Activated T-cell treated with anti-CD3 and anti-CD28 coated beads, Interleukin-2, amount 50 U/mL, for 72 hours (primary cell): ENCODE results near the gene MGAT4A. TPM values are rescaled to one million over a fixed set of nuclear protein-coding genes. Genes with fewer than 3 reads are reported as not detected.

Experiments
- ATAC-seq, 2 donors: fragments of 150-1000 bp; cut with Tn5 transposase; replicated peaks in 1 of 2; 2 replicates each; pipeline ENCODE4 v1.10.0; 2021; ENCODE audit warnings: moderate library complexity in 2 of 2, mild to moderate bottlenecking in 1 of 2
- DNase-seq, 2 donors: peaks; one replicate each; pipeline ENCODE4 v3.0.0; 2021 to 2022; ENCODE audit warnings: mixed read lengths in 1 of 2
- H3K27ac Mint-ChIP-seq: one replicate; pipeline ENCODE4 v1.8.0; 2022; ENCODE audit warnings: mild to moderate bottlenecking, moderate library complexity, mixed read lengths
- H3K27me3 Mint-ChIP-seq: one replicate; pipeline ENCODE4 v1.8.0; 2022; ENCODE audit warnings: low read depth, mixed read lengths
- H3K36me3 Mint-ChIP-seq, 2 donors: one replicate each; pipeline ENCODE4 v1.8.0; 2022; ENCODE audit warnings: mixed read lengths in 2 of 2, mild to moderate bottlenecking in 1 of 2; ENCODE audit not compliant: insufficient read depth in 2 of 2
- H3K4me1 Mint-ChIP-seq: one replicate; pipeline ENCODE4 v1.8.0; 2022; ENCODE audit warnings: low read depth, mixed read lengths
- H3K4me3 Mint-ChIP-seq, 2 donors: one replicate each; pipeline ENCODE4 v1.8.0; 2022; ENCODE audit warnings: mild to moderate bottlenecking in 2 of 2, mixed read lengths in 2 of 2, moderate library complexity in 2 of 2
- H3K9me3 Mint-ChIP-seq, 2 donors: one replicate each; pipeline ENCODE4 v1.8.0; 2022; ENCODE audit warnings: mixed read lengths in 2 of 2
- total RNA-seq, 2 donors: library from RNA; stranded (reverse); gene quantifications; one replicate each; pipeline ENCODE4 v1.2.3, GENCODE V29; 2022

MGAT4A gene
- total RNA-seq, 2 donors from 2014 or later: 108 to 109 TPM

- no peaks in the 10 kb centered on the region for H3K27me3 Mint-ChIP-seq
These were observed 14.1 kb downstream of the MGAT4A start for GRCh38 chr2:98716786-98717185.

GRCh38 chr2:98715812-98716451 lies 15.0 kb downstream of the MGAT4A start:
- peaks cover 10 to 15% of the 10 kb centered on the region in 2 donors for H3K36me3 Mint-ChIP-seq
- peak overlapping the region; percentile 28 to 57 for H3K4me3 Mint-ChIP-seq
- ATAC-seq (peak; percentile 33 to 35), DNase-seq (no peak)
- peak overlapping the region; percentile 87 for H3K27ac Mint-ChIP-seq
- H3K9me3 Mint-ChIP-seq: peaks cover 0 to 4% of the 10 kb centered on the region in 2 donors
- peaks cover 82% of the 10 kb centered on the region for H3K4me1 Mint-ChIP-seq
- H3K27me3 Mint-ChIP-seq: no peaks in the 10 kb centered on the region

More at GRCh38 chr2:98716786-98717185, 14.1 kb downstream of the MGAT4A start:
- peaks cover 78% of the 10 kb centered on the region for H3K4me1 Mint-ChIP-seq
- peak overlapping the region; percentile 87 for H3K27ac Mint-ChIP-seq
- peaks cover 10 to 23% of the 10 kb centered on the region in 2 donors for H3K36me3 Mint-ChIP-seq
- peak overlapping the region; percentile 22 to 44 for H3K4me3 Mint-ChIP-seq
- peaks cover 0 to 4% of the 10 kb centered on the region in 2 donors for H3K9me3 Mint-ChIP-seq
- DNase-seq (no peak), ATAC-seq (peak in 1 of 2 donors; percentile 36)

GRCh38 chr2:98713332-98714015 lies 17.5 kb downstream of the MGAT4A start:
- DNase-seq (no peak), ATAC-seq (no peak)
- Mint-ChIP-seq H3K27ac (peak overlapping the region; percentile 89), H3K27me3 (no peaks in the 10 kb centered on the region), H3K36me3 (peaks cover 6 to 8% of the 10 kb centered on the region in 2 donors), H3K9me3 (no peaks in the 10 kb centered on the region), H3K4me1 (peaks cover 97% of the 10 kb centered on the region), H3K4me3 (peak overlapping the region; percentile 9 to 59)

GRCh38 chr2:98712145-98712544 lies 18.8 kb downstream of the MGAT4A start:
- H3K27me3 Mint-ChIP-seq: no peaks in the 10 kb centered on the region
- H3K9me3 Mint-ChIP-seq: no peaks in the 10 kb centered on the region
- ATAC-seq: peak; percentile 88 to 90
- peak overlapping the region; percentile 27 for H3K27ac Mint-ChIP-seq
- peaks cover 6% of the 10 kb centered on the region in 2 donors for H3K36me3 Mint-ChIP-seq
- H3K4me1 Mint-ChIP-seq: peaks cover 97% of the 10 kb centered on the region
- peak overlapping the region; percentile 37 to 52 for H3K4me3 Mint-ChIP-seq
- DNase-seq: no peak

- no peak for DNase-seq
- no peak for ATAC-seq
- Mint-ChIP-seq H3K27ac (no peak overlapping the region), H3K4me1 (peaks cover 97% of the 10 kb centered on the region), H3K4me3 (no peak overlapping the region), H3K36me3 (peaks cover 4 to 6% of the 10 kb centered on the region in 2 donors), H3K27me3 (no peaks in the 10 kb centered on the region), H3K9me3 (no peaks in the 10 kb centered on the region)
These were observed 19.4 kb downstream of the MGAT4A start for GRCh38 chr2:98711506-98711905.

GRCh38 chr2:98710734-98711133 lies 20.2 kb downstream of the MGAT4A start:
- DNase-seq: no peak
- H3K36me3 Mint-ChIP-seq: peaks cover 4 to 6% of the 10 kb centered on the region in 2 donors
- no peak for ATAC-seq
- peaks cover 94% of the 10 kb centered on the region for H3K4me1 Mint-ChIP-seq
- H3K4me3 Mint-ChIP-seq: peak overlapping the region; percentile 69 to 82
- peak overlapping the region; percentile 74 for H3K27ac Mint-ChIP-seq
- H3K9me3 Mint-ChIP-seq: no peaks in the 10 kb centered on the region
- no peaks in the 10 kb centered on the region for H3K27me3 Mint-ChIP-seq

- DNase-seq (no peak), ATAC-seq (no peak)
- H3K27me3 Mint-ChIP-seq: no peaks in the 10 kb centered on the region
- H3K9me3 Mint-ChIP-seq: no peaks in the 10 kb centered on the region
- H3K36me3 Mint-ChIP-seq: peaks cover 6 to 10% of the 10 kb centered on the region in 2 donors
- peaks cover 94% of the 10 kb centered on the region for H3K4me1 Mint-ChIP-seq
- peak overlapping the region; percentile 51 to 69 for H3K4me3 Mint-ChIP-seq
- H3K27ac Mint-ChIP-seq: peak overlapping the region; percentile 77
These were observed 21.4 kb downstream of the MGAT4A start for GRCh38 chr2:98709535-98709934.

- DNase-seq (no peak), ATAC-seq (no peak)
- Mint-ChIP-seq H3K9me3 (no peaks in the 10 kb centered on the region), H3K27ac (peak overlapping the region; percentile 77), H3K36me3 (peaks cover 5 to 10% of the 10 kb centered on the region in 2 donors), H3K4me1 (peaks cover 94% of the 10 kb centered on the region), H3K27me3 (no peaks in the 10 kb centered on the region), H3K4me3 (peak overlapping the region in 1 of 2 donors; percentile 51)
These were observed 22.3 kb downstream of the MGAT4A start for GRCh38 chr2:98708396-98709186.

GRCh38 chr2:98706591-98706990 lies 24.3 kb downstream of the MGAT4A start:
- Mint-ChIP-seq H3K9me3 (no peaks in the 10 kb centered on the region), H3K4me3 (no peak overlapping the region), H3K4me1 (peaks cover 94% of the 10 kb centered on the region), H3K27ac (no peak overlapping the region), H3K36me3 (peaks cover 4 to 8% of the 10 kb centered on the region in 2 donors), H3K27me3 (no peaks in the 10 kb centered on the region)
- ATAC-seq: no peak
- no peak for DNase-seq

- no peak for DNase-seq
- Mint-ChIP-seq H3K36me3 (peaks cover 4 to 8% of the 10 kb centered on the region in 2 donors), H3K9me3 (no peaks in the 10 kb centered on the region), H3K27me3 (no peaks in the 10 kb centered on the region), H3K27ac (peak overlapping the region; percentile 35), H3K4me1 (peaks cover 90% of the 10 kb centered on the region), H3K4me3 (peak overlapping the region in 1 of 2 donors; percentile 7)
- peak in 1 of 2 donors; percentile 37 for ATAC-seq
These were observed 25.7 kb downstream of the MGAT4A start for GRCh38 chr2:98705333-98705617.

- H3K36me3 Mint-ChIP-seq: peaks cover 2 to 5% of the 10 kb centered on the region in 2 donors
- no peak for DNase-seq
- H3K27ac Mint-ChIP-seq: peak overlapping the region; percentile 35
- ATAC-seq: no peak
- H3K27me3 Mint-ChIP-seq: no peaks in the 10 kb centered on the region
- no peaks in the 10 kb centered on the region for H3K9me3 Mint-ChIP-seq
- peak overlapping the region in 1 of 2 donors; percentile 7 for H3K4me3 Mint-ChIP-seq
- peaks cover 84% of the 10 kb centered on the region for H3K4me1 Mint-ChIP-seq
These were observed 26.2 kb downstream of the MGAT4A start for GRCh38 chr2:98704499-98705332.

GRCh38 chr2:98703738-98704137 lies 27.2 kb downstream of the MGAT4A start:
- Mint-ChIP-seq H3K4me3 (peak overlapping the region; percentile 31 to 38), H3K4me1 (peaks cover 80% of the 10 kb centered on the region), H3K27ac (peak overlapping the region; percentile 41), H3K36me3 (peaks cover 4% of the 10 kb centered on the region in 2 donors), H3K27me3 (no peaks in the 10 kb centered on the region), H3K9me3 (no peaks in the 10 kb centered on the region)
- DNase-seq (no peak), ATAC-seq (peak; percentile 39 to 41)
